A673 (cell line): ENCODE data around the gene TARS3. TPM values are rescaled to one million over a fixed set of nuclear protein-coding genes. Genes with fewer than 3 reads are reported as not detected.
"Not testable (repeated sequence)": the region's sequence is repeated elsewhere in the genome, so short reads cannot be mapped to it uniquely, and the experiment has no call there.

ENCODE experiments used
- BruUV-seq: library from RNA; stranded (reverse); fragments of 400-500 nt; replicated peaks from 2 replicates; lab custom pipeline; 2021; lab: Mats Ljungman, UMichigan
- CTCF ChIA-PET: fragments of 300-600 bp; sonication (Branson Sonifier 250); formaldehyde crosslinking; loops from one replicate; lab custom pipeline; 2022; ENCODE audit warnings: antibody characterized with exemption; lab: Charles Lee
- POLR2A ChIA-PET: fragments of 300-600 bp; sonication (Branson Sonifier 250); formaldehyde crosslinking; loops from one replicate; lab custom pipeline; 2022; ENCODE audit warnings: antibody characterized with exemption; ENCODE audit not compliant: low non-redundant PET; lab: Charles Lee
- DNase-seq: peaks from one replicate; pipeline ENCODE4 v3.0.0-alpha.2; 2015; ENCODE audit warnings: low spot score
- H3K27ac ChIP-seq: fragments of 200-600 bp; sonication (generic); 2 replicates; pipeline ENCODE4 v1.5.1; 2016; ENCODE audit warnings: mixed run types, low read depth, mild to moderate bottlenecking, mixed read lengths, antibody characterized with exemption, low read length; ENCODE audit not compliant: poor library complexity, severe bottlenecking
- H3K27me3 ChIP-seq: fragments of 200-600 bp; sonication (generic); replicated peaks from 2 replicates; pipeline ENCODE4 v1.6.1; 2017; ENCODE audit warnings: mixed run types, low read depth, mild to moderate bottlenecking, mixed read lengths, antibody characterized with exemption, low read length; ENCODE audit not compliant: insufficient read depth, poor library complexity
- H3K36me3 ChIP-seq: fragments of 200-600 bp; sonication (generic); 2 replicates; pipeline ENCODE4 v1.6.1; 2016; ENCODE audit warnings: mixed run types, mild to moderate bottlenecking, mixed read lengths, antibody characterized with exemption, low read length; ENCODE audit not compliant: insufficient read depth, poor library complexity, severe bottlenecking
- H3K4me1 ChIP-seq: fragments of 200-600 bp; sonication (generic); 2 replicates; pipeline ENCODE4 v1.6.1; 2017; ENCODE audit warnings: mixed run types, mild to moderate bottlenecking, mixed read lengths, antibody characterized with exemption, low read length; ENCODE audit not compliant: insufficient read depth, poor library complexity, severe bottlenecking
- H3K4me3 ChIP-seq: fragments of 200-600 bp; sonication (generic); 2 replicates; pipeline ENCODE4 v1.5.1; 2016; ENCODE audit warnings: low read depth, mixed run types, mild to moderate bottlenecking, mixed read lengths, low read length; ENCODE audit not compliant: poor library complexity, severe bottlenecking
- H3K9me3 ChIP-seq: fragments of 200-600 bp; sonication (generic); 2 replicates; pipeline ENCODE4 v1.6.1; 2016; ENCODE audit warnings: mixed run types, low read depth, mild to moderate bottlenecking, mixed read lengths, antibody characterized with exemption, low read length; ENCODE audit not compliant: poor library complexity, severe bottlenecking
- EZH2 ChIP-seq: fragments of 200-600 bp; sonication (generic); IDR thresholded peaks from 2 replicates; pipeline ENCODE4 v1.6.1; 2017; ENCODE audit warnings: borderline replicate concordance, low read depth, mild to moderate bottlenecking, mixed read lengths, antibody characterized with exemption, low read length; ENCODE audit not compliant: poor library complexity, severe bottlenecking
- intact Hi-C: fragments of 100-400 bp; cut with micrococcal nuclease; formaldehyde crosslinking; loops from one replicate; pipeline ENCODE4 v1.10.0; 2022; ENCODE audit not compliant: unreplicated experiment
- total RNA-seq: library from RNA; stranded (reverse); gene quantifications from 2 replicates; pipeline ENCODE4 v1.2.3, GENCODE V29; 2021
- TF ChIP-seq, protein P1 (sequence below): fragments of 300-800, 200-600 bp; sonication (generic); conservative IDR thresholded peaks from 2 replicates; pipeline ENCODE4 v1.5.1; 2017; ENCODE audit warnings: low read depth, mild to moderate bottlenecking, antibody characterized with exemption, low read length, moderate library complexity, mixed read lengths

TARS3 gene
- total RNA-seq, 1 experiment from 2014 or later = 9.1 TPM

DNA sequence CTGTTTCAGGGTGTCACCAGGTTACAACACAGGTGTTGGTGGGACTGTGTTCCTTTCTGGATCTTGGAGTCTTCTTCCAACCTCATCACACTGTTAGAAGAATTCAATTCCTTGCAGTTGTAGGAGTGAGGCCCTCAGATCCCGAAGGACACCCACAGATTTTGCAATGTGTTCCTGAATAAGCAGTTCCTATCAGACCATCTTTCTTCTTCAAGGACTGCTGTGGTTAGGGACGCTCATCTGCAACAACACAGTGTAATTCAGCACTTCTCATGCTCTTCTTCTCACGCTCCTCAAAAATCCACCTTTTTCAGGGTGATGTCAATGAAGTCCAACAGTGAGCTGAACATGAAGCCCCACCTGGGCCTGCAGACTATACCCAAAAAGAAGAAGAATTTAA lies 90.9 kb downstream of the TARS3 start:
- no peak overlapping the region for H3K27ac ChIP-seq
- no peaks in the 10 kb centered on the region for H3K27me3 ChIP-seq
- intact Hi-C loops = no loop called here
- no peak overlapping the region for H3K4me3 ChIP-seq
- no peaks in the 10 kb centered on the region for H3K9me3 ChIP-seq
- no peaks in the 10 kb centered on the region for H3K4me1 ChIP-seq
- ChIA-PET CTCF (no interaction called here), POLR2A (no interaction called here)
- DNase-seq = no peak
- no TSS peak for BruUV-seq
- TF ChIP-seq, protein P1, sequence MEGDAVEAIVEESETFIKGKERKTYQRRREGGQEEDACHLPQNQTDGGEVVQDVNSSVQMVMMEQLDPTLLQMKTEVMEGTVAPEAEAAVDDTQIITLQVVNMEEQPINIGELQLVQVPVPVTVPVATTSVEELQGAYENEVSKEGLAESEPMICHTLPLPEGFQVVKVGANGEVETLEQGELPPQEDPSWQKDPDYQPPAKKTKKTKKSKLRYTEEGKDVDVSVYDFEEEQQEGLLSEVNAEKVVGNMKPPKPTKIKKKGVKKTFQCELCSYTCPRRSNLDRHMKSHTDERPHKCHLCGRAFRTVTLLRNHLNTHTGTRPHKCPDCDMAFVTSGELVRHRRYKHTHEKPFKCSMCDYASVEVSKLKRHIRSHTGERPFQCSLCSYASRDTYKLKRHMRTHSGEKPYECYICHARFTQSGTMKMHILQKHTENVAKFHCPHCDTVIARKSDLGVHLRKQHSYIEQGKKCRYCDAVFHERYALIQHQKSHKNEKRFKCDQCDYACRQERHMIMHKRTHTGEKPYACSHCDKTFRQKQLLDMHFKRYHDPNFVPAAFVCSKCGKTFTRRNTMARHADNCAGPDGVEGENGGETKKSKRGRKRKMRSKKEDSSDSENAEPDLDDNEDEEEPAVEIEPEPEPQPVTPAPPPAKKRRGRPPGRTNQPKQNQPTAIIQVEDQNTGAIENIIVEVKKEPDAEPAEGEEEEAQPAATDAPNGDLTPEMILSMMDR = no peak
- no peak for TF ChIP-seq EZH2
- H3K36me3 ChIP-seq = no peaks in the 10 kb centered on the region

DNA sequence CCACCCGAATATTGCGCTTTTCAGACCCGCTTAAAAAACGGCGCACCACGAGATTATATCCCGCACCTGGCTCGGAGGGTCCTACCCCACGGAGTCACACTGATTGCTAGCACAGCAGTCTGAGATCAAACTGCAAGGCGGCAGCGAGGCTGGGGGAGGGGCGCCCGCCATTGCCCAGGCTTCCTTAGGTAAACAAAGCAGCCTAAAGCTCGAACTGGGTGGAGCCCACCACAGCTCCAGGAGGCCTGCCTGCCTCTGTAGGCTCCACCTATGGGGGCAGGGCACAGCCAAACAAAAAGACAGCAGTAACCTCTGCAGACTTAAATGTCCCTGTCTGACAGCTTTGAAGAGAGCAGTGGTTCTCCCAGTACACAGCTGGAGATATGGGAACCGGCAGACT lies 97.5 kb downstream of the TARS3 start:
- H3K9me3 ChIP-seq, BruUV-seq, POLR2A ChIA-PET, H3K27ac ChIP-seq, H3K4me1 ChIP-seq, DNase-seq, intact Hi-C loops, H3K36me3 ChIP-seq, H3K4me3 ChIP-seq, CTCF ChIA-PET, H3K27me3 ChIP-seq: not testable (repeated sequence)

DNA sequence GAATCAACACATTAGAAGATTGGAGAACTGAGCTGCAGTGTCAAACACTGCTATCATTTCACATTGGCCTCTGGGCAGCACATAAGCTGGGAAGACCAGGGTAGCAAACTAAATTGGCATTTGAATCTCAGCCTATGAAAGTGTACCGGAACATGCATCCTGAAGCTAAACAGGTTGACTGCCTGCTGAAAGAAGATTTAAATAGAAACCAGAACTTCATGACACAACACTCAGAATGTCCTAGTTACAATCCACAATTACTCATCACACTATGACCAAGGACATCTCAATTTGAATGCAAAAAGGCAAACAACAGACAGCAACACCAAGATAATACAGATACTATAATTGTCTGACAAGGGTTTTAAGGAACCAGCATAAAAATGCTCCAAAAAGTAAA lies 98.3 kb downstream of the TARS3 start:
- Histone ChIP-seq H3K9me3 (peaks cover 5% of the 10 kb centered on the region), H3K4me3 (no peak overlapping the region), H3K4me1 (no peaks in the 10 kb centered on the region), H3K27me3 (no peaks in the 10 kb centered on the region), H3K27ac (no peak overlapping the region), H3K36me3 (no peaks in the 10 kb centered on the region)
- intact Hi-C loops = no loop called here
- no peak for DNase-seq
- ChIA-PET CTCF (no interaction called here), POLR2A (no interaction called here)
- no TSS peak for BruUV-seq
- TF ChIP-seq, protein P1 = no peak
- no peak for TF ChIP-seq EZH2

DNA sequence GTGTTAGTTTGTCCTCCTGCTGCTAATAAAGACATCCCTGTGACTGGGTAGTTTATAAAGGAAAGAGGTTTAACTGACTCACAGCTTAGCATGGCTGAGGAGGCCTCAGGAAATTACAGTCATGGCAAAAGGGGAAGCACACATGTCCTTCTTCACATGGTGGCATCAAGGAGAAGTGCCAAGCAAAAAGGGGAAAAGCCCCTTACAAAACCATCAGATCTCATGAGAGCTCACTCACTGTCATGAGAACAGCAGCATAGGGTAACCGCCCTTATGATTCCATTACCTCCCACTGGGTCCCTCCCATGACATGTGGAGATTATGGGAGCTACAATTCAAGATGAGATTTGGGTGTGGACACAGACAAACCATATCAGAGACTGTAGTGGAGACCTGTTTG lies 99.1 kb downstream of the TARS3 start:
- Histone ChIP-seq H3K27ac (no peak overlapping the region), H3K36me3 (no peaks in the 10 kb centered on the region), H3K4me3 (no peak overlapping the region), H3K9me3 (peaks cover 5% of the 10 kb centered on the region), H3K4me1 (no peaks in the 10 kb centered on the region), H3K27me3 (no peaks in the 10 kb centered on the region)
- intact Hi-C loops = no loop called here
- CTCF ChIA-PET = no interaction called here
- TF ChIP-seq, protein P1 = no peak
- TF ChIP-seq EZH2 = no peak
- POLR2A ChIA-PET = no interaction called here
- no TSS peak for BruUV-seq
- no peak for DNase-seq
